SK-N-SH treated with all-trans-retinoic acid at 6 μM for 48 hours (cell line): Measurements from ENCODE around the gene DHCR24.

Experiments used
- ATAC-seq: fragments of 200-7000 bp; cut with Tn5 transposase; 3 replicates; pipeline ENCODE4 v1.9.1; 2020; ENCODE audit warnings: mild to moderate bottlenecking, moderate library complexity
- ARNTL ChIP-seq: fragments of 450-650 bp; formaldehyde crosslinking; IDR thresholded peaks from 2 replicates; pipeline ENCODE4 v1.5.0; 2020; ENCODE audit warnings: low read depth, mild to moderate bottlenecking, moderate library complexity, borderline replicate concordance
- BACH2 ChIP-seq: fragments of 250-450 bp; sonication (Bioruptor Pico); IDR thresholded peaks from 2 replicates; pipeline ENCODE4 v1.9.0; 2021; ENCODE audit warnings: mild to moderate bottlenecking, borderline replicate concordance
- CSDC2 ChIP-seq: fragments of 250-450 bp; sonication (Bioruptor Pico); IDR thresholded peaks from 2 replicates; pipeline ENCODE4 v1.5.0; 2020; ENCODE audit warnings: mild to moderate bottlenecking, moderate library complexity
- ESRRG ChIP-seq: fragments of 250-450 bp; sonication (Bioruptor Pico); IDR thresholded peaks from 2 replicates; pipeline ENCODE4 v1.6.1; 2021; ENCODE audit warnings: mild to moderate bottlenecking
- ISL1 ChIP-seq: fragments of 250-450 bp; sonication (Bioruptor Pico); IDR thresholded peaks from 2 replicates; pipeline ENCODE4 v2.1.2; 2022; ENCODE audit warnings: mild to moderate bottlenecking, moderate library complexity
- OSR1 ChIP-seq: fragments of 250-450 bp; sonication (Bioruptor Pico); IDR thresholded peaks from 2 replicates; pipeline ENCODE4 v1.8.0; 2022; ENCODE audit warnings: moderate library complexity, mild to moderate bottlenecking, inconsistent platforms
- PPARA ChIP-seq: fragments of 250-450 bp; sonication (Bioruptor Pico); IDR thresholded peaks from 2 replicates; pipeline ENCODE4 v1.5.0; 2020; ENCODE audit warnings: mild to moderate bottlenecking, borderline replicate concordance
- RARB ChIP-seq: fragments of 250-450 bp; sonication (Bioruptor Pico); IDR thresholded peaks from 2 replicates; pipeline ENCODE4 v1.8.0; 2021; ENCODE audit warnings: mild to moderate bottlenecking, moderate library complexity
- SNAI2 ChIP-seq: fragments of 250-450 bp; sonication (Bioruptor Pico); IDR thresholded peaks from 2 replicates; pipeline ENCODE4 v1.5.0; 2020; ENCODE audit warnings: mild to moderate bottlenecking, moderate library complexity
- TCF4 ChIP-seq: fragments of 250-450 bp; sonication (Bioruptor Pico); IDR thresholded peaks from 2 replicates; pipeline ENCODE4 v1.8.0; 2021; ENCODE audit warnings: mild to moderate bottlenecking, moderate library complexity, borderline replicate concordance
- ZC3H10 ChIP-seq: fragments of 250-450 bp; sonication (Bioruptor Pico); IDR thresholded peaks from 2 replicates; pipeline ENCODE4 v1.5.1; 2021; ENCODE audit warnings: mild to moderate bottlenecking, moderate library complexity
- ZFP3 ChIP-seq: fragments of 250-450 bp; sonication (Bioruptor Pico); IDR thresholded peaks from 2 replicates; pipeline ENCODE4 v1.5.0; 2020; ENCODE audit warnings: mild to moderate bottlenecking, moderate library complexity
- ZFP30 ChIP-seq: fragments of 450-650 bp; formaldehyde crosslinking; IDR thresholded peaks from 2 replicates; pipeline ENCODE4 v1.5.0; 2022; ENCODE audit warnings: mild to moderate bottlenecking, moderate library complexity
- ZNF565 ChIP-seq: fragments of 450-650 bp; formaldehyde crosslinking; conservative IDR thresholded peaks from 2 replicates; pipeline ENCODE4 v1.5.0; 2020; ENCODE audit warnings: low read depth, mild to moderate bottlenecking, moderate library complexity
- ZNF70 ChIP-seq: fragments of 450-650 bp; formaldehyde crosslinking; IDR thresholded peaks from 2 replicates; pipeline ENCODE4 v1.5.0; 2020; ENCODE audit warnings: mild to moderate bottlenecking, moderate library complexity
- ZNF8 ChIP-seq: fragments of 450-650 bp; formaldehyde crosslinking; IDR thresholded peaks from 2 replicates; pipeline ENCODE4 v1.5.0; 2020; ENCODE audit warnings: mild to moderate bottlenecking, moderate library complexity
- TF ChIP-seq, protein P1 (sequence below): fragments of 250-450 bp; sonication (Bioruptor Pico); IDR thresholded peaks from 2 replicates; pipeline ENCODE4 v1.5.1; 2021; ENCODE audit warnings: mild to moderate bottlenecking, moderate library complexity
- TF ChIP-seq, protein P2 (sequence below): fragments of 250-450 bp; sonication (Bioruptor Pico); IDR thresholded peaks from 2 replicates; pipeline ENCODE4 v1.5.0; 2020; ENCODE audit warnings: mild to moderate bottlenecking, moderate library complexity
- TF ChIP-seq, protein P3 (sequence below): fragments of 250-450 bp; sonication (Bioruptor Pico); IDR thresholded peaks from 2 replicates; pipeline ENCODE4 v1.8.0; 2021; ENCODE audit warnings: low read depth, mild to moderate bottlenecking, moderate library complexity, borderline replicate concordance
- TF ChIP-seq, protein P4 (sequence below): fragments of 250-450 bp; sonication (Bioruptor Pico); IDR thresholded peaks from 2 replicates; pipeline ENCODE4 v1.8.0; 2020; ENCODE audit warnings: mild to moderate bottlenecking, moderate library complexity, borderline replicate concordance

The DHCR24 gene

DNA sequence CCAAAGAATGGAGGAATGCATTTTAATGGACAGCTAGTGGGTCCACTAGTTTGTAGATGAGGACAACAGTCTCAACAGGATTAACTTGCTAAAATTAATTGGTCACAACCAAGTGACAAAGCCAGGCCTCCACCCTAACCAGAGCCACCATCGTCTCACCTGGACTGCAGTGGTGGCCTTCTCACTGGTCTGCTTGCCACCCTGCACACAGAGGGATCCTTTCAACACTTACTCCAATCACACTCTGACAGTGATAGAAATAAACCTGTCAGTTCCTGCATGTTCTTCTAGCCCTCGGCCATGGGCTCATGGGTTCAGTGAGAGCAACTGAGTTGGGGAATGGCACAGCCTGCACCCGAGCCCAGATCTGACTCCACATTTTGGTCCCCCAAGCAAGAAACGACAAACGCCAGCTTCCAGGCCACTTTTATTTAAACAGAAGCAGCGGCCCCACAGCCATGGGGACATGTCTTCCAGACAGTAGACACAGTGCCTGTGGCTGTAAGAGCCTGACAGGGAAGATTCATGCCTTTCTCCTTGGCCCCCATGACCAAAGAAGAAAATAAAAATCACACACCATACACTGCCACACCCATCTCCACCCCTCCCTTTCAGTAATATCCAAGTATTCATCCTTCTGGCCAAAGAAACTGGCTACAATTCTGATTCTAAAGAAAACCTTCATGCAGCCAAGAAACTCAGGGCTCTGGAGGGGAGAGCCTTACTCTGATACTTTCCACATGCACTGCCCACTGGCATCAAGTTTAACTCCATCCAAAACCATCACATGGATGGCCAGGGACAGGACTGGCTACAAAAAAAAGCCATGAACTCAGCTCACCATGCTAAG lies 37.6 kb downstream of the DHCR24 start:
- no peak for ATAC-seq
- TF ChIP-seq ZNF565 (CRISPR knock-in tag): no peak
- no peak for TF ChIP-seq CSDC2 (CRISPR knock-in tag)
- no peak for TF ChIP-seq ISL1
- no peak for TF ChIP-seq PPARA (CRISPR knock-in tag)
- TF ChIP-seq BACH2: no peak
- no peak for TF ChIP-seq ZC3H10 (CRISPR knock-in tag)
- TF ChIP-seq, protein P1, sequence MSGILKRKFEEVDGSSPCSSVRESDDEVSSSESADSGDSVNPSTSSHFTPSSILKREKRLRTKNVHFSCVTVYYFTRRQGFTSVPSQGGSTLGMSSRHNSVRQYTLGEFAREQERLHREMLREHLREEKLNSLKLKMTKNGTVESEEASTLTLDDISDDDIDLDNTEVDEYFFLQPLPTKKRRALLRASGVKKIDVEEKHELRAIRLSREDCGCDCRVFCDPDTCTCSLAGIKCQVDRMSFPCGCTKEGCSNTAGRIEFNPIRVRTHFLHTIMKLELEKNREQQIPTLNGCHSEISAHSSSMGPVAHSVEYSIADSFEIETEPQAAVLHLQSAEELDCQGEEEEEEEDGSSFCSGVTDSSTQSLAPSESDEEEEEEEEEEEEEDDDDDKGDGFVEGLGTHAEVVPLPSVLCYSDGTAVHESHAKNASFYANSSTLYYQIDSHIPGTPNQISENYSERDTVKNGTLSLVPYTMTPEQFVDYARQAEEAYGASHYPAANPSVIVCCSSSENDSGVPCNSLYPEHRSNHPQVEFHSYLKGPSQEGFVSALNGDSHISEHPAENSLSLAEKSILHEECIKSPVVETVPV (CRISPR knock-in tag): no peak
- TF ChIP-seq ZFP3 (CRISPR knock-in tag): no peak

DNA sequence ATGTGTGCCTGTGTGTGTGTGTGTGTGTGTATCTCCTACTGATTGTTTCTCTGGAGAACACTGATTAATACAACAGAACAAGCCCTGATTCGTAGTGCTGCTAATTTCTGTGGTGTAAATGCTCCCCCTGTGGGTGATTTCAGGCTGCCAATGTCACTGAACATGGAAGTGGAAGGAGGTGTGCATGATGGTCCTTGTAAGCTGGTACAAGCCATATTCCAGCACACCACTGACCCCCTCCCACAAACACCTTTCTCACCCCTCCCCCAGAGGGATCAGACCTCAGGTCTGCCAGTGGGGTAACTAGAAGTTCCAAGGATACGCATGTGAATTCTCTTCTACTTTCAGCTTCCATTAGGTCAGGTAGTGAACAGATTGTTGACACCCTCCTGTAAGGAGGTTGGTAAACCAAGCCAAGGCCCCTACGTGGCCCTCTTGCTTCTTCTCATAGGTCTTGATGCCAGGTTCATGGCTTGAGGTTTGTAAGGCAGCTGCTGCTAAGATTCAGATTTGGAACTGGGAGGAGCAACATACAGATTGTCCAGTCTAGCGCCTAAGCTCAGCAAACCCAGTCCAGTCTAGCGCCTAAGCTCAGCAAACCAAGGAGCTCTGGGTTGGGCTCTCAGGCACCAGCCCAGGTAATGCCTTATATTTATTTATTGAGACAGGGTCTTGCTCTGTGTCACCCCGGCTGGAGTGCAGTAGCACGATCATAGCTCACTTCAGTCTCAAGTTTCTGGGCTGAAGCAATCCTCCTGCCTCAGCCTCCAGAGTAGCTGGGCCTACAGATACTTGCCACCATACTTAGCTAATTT lies 38.7 kb downstream of the DHCR24 start:
- TF ChIP-seq ZFP30 (CRISPR knock-in tag) (no peak), OSR1 (CRISPR knock-in tag) (no peak), ZNF70 (CRISPR knock-in tag) (no peak), TCF4 (CRISPR knock-in tag) (no peak), RARB (no peak), PPARA (CRISPR knock-in tag) (no peak), ISL1 (no peak), SNAI2 (CRISPR knock-in tag) (no peak), ARNTL (CRISPR knock-in tag) (no peak)
- TF ChIP-seq, protein P2, sequence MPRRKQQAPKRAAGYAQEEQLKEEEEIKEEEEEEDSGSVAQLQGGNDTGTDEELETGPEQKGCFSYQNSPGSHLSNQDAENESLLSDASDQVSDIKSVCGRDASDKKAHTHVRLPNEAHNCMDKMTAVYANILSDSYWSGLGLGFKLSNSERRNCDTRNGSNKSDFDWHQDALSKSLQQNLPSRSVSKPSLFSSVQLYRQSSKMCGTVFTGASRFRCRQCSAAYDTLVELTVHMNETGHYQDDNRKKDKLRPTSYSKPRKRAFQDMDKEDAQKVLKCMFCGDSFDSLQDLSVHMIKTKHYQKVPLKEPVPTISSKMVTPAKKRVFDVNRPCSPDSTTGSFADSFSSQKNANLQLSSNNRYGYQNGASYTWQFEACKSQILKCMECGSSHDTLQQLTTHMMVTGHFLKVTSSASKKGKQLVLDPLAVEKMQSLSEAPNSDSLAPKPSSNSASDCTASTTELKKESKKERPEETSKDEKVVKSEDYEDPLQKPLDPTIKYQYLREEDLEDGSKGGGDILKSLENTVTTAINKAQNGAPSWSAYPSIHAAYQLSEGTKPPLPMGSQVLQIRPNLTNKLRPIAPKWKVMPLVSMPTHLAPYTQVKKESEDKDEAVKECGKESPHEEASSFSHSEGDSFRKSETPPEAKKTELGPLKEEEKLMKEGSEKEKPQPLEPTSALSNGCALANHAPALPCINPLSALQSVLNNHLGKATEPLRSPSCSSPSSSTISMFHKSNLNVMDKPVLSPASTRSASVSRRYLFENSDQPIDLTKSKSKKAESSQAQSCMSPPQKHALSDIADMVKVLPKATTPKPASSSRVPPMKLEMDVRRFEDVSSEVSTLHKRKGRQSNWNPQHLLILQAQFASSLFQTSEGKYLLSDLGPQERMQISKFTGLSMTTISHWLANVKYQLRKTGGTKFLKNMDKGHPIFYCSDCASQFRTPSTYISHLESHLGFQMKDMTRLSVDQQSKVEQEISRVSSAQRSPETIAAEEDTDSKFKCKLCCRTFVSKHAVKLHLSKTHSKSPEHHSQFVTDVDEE (CRISPR knock-in tag): no peak
- ATAC-seq: no peak

DNA sequence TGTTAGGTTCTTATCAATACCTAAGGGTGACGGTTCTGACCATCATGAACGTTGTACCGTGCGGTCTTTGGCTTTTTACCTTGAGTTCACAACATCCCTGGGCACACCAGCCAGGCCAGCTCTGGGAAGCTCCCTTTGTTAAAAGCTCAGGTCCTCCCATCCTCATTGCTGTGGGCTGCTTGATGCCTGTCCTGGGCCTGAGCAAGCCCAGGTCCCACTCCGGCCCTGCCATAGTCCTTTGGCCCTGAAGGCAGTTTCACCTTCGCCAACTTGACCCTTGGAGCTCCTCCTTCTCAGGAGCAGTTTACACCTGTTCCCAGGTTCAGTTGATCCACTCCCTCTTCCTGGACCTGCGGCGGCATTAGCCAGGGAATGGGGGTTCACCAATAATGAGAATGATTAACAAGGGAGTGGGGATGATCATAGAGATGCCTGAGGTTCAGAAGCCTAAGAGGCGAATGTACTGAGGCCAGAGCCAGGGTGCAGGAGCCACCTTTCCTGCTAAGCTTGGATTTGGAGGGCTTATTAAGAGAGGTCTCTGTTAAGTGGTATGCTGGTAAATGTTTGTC lies 40.2 kb downstream of the DHCR24 start:
- TF ChIP-seq ARNTL (CRISPR knock-in tag) (no peak), ZFP3 (CRISPR knock-in tag) (no peak), OSR1 (CRISPR knock-in tag) (no peak), SNAI2 (CRISPR knock-in tag) (no peak), ZNF70 (CRISPR knock-in tag) (no peak), CSDC2 (CRISPR knock-in tag) (no peak), BACH2 (no peak), ESRRG (CRISPR knock-in tag) (no peak), ZNF565 (CRISPR knock-in tag) (no peak), ISL1 (no peak), ZNF8 (no peak), PPARA (CRISPR knock-in tag) (no peak), ZFP30 (CRISPR knock-in tag) (no peak)
- TF ChIP-seq, protein P3, sequence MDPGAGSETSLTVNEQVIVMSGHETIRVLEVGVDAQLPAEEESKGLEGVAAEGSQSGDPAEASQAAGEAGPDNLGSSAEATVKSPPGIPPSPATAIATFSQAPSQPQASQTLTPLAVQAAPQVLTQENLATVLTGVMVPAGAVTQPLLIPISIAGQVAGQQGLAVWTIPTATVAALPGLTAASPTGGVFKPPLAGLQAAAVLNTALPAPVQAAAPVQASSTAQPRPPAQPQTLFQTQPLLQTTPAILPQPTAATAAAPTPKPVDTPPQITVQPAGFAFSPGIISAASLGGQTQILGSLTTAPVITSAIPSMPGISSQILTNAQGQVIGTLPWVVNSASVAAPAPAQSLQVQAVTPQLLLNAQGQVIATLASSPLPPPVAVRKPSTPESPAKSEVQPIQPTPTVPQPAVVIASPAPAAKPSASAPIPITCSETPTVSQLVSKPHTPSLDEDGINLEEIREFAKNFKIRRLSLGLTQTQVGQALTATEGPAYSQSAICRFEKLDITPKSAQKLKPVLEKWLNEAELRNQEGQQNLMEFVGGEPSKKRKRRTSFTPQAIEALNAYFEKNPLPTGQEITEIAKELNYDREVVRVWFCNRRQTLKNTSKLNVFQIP (CRISPR knock-in tag): no peak
- TF ChIP-seq, protein P2 (CRISPR knock-in tag): no peak
- TF ChIP-seq, protein P1 (CRISPR knock-in tag): no peak
- TF ChIP-seq, protein P4, sequence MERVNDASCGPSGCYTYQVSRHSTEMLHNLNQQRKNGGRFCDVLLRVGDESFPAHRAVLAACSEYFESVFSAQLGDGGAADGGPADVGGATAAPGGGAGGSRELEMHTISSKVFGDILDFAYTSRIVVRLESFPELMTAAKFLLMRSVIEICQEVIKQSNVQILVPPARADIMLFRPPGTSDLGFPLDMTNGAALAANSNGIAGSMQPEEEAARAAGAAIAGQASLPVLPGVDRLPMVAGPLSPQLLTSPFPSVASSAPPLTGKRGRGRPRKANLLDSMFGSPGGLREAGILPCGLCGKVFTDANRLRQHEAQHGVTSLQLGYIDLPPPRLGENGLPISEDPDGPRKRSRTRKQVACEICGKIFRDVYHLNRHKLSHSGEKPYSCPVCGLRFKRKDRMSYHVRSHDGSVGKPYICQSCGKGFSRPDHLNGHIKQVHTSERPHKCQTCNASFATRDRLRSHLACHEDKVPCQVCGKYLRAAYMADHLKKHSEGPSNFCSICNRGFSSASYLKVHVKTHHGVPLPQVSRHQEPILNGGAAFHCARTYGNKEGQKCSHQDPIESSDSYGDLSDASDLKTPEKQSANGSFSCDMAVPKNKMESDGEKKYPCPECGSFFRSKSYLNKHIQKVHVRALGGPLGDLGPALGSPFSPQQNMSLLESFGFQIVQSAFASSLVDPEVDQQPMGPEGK (CRISPR knock-in tag): no peak
- no peak for ATAC-seq
